ENCODE results near the gene FSD1. TPM values are rescaled to one million over a fixed set of nuclear protein-coding genes. Genes with fewer than 3 reads are reported as not detected.

FSD1 gene
- total RNA-seq: 12.9 and 19.2 TPM in 2 replicates

GRCh38 chr19:4304538-4305256 lies at the start of gene FSD1:
Gene FSD1, plus strand, starts transcription at chr19:4304598. Its CDS starts 149 bp downstream, at chr19:4304747.

GRCh38 chr19:4278419-4279266 lies 25.8 kb upstream of the FSD1 start, which contains the start of gene SHD:
Gene SHD, plus strand, starts transcription at chr19:4279266. Its CDS starts 798 bp downstream, at chr19:4280064.

DNA sequence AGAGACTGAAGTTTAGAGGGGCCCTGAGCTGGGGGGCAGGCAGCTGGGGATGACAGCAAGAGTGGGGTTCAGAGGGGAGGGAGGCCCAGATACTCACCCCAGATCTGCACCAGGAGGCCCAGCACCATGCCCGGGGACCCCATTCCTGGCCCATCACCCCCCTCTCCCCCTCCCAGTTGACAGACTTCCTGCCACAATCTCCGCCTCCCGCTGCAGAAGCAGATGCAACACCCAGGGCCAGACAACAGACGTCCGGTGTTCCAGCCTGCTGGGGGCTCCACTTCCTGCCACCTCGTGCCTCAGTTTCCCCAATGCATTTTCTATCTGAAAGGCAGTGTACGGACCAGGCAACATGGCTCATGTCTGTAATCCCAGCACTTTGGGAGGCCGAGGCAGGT lies 2.2 kb upstream of the FSD1 start, which contains the start of gene TMIGD2:
TSS of gene TMIGD2 (minus strand) at position 147 of the 398 bp plus-strand sequence. CDS start at position 143, 4 bp downstream.

DNA sequence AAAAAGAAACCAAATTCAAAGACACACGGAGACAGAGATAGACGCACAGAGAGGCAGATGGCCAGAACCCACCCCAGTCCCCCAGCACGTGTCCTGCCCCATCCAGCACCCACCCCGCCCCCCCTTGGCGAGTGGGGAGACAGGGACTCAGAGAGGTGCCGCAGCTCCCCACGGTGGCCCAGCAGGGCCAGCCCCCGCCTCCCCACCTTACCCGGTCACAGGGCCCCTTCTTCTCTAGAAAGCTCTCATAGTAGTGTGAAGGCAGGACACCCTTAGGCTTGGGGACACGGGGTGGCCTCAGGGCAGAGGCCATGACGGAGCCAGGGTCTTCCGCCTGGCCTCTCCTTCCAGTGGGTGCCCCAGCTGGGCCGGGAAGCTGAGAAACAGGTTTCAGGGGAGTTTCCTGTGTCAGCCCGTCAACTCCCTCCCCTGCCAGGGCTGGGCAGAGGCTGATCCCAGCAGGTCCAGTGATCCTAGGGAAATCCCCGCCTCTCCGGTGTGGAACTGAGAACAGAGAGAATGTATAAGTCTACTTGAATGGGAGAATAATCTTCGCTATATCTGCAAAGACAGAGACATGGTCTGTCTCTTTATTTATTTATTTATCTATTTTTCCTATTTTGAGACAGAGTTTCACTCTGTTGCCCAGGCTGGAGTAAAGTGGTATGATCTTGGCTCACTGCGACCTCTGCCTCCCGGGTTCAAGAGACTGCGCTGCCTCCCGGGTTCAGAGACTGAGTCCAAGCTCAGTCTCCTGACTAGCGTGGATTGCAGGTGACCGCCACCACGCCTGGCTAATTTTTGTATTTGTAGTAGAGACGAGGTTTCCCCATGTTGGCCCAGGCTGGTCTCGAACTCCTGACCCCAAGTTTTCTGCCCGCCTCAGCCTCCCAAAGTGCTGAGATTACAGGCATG lies 34.3 kb downstream of the FSD1 start, which contains the start of gene STAP2:
TSS of gene STAP2 (minus strand) at position 387 of the 915 bp plus-strand sequence. CDS start at position 313, 74 bp downstream.

GRCh38 chr19:4343370-4344307 lies 39.2 kb downstream of the FSD1 start, which contains the start of gene MPND:
Gene MPND, plus strand, starts transcription at chr19:4343562. Its CDS starts 32 bp downstream, at chr19:4343594.

Other genes starting within 250 kb of the FSD1 start
- gene ZBTB7A, start 237.7 kb upstream of the FSD1 start, total RNA-seq: 32.9 and 49.3 TPM in 2 replicates
- gene MAP2K2, start 180.5 kb upstream of the FSD1 start, total RNA-seq: 152 and 278 TPM in 2 replicates
- not detected in 2 replicates for gene CREB3L3, start 151.0 kb upstream of the FSD1 start, total RNA-seq
- gene SIRT6, start 122.0 kb upstream of the FSD1 start, total RNA-seq: 18.5 and 23.3 TPM in 2 replicates
- 1.0 and 5.0 TPM in 2 replicates for gene ANKRD24, start 121.9 kb upstream of the FSD1 start, total RNA-seq
- gene EBI3, start 75.1 kb upstream of the FSD1 start, total RNA-seq: 0.83 TPM in 1 of 2 replicates, not detected in the other
- 12.1 and 20.2 TPM in 2 replicates for gene YJU2, start 57.5 kb upstream of the FSD1 start, total RNA-seq
- not detected in 2 replicates for gene SHD, start 25.3 kb upstream of the FSD1 start, total RNA-seq
- gene TMIGD2, start 2.2 kb upstream of the FSD1 start, total RNA-seq: not detected in 2 replicates
- gene STAP2, start 34.2 kb downstream of the FSD1 start, total RNA-seq: 5.1 and 5.5 TPM in 2 replicates
- 4.5 and 7.6 TPM in 2 replicates for gene MPND, start 39.0 kb downstream of the FSD1 start, total RNA-seq
- gene SH3GL1, start 95.9 kb downstream of the FSD1 start, total RNA-seq: 50.9 and 51.3 TPM in 2 replicates
- 7.9 and 10.9 TPM in 2 replicates for gene CHAF1A, start 98.0 kb downstream of the FSD1 start, total RNA-seq
- 91.8 and 131 TPM in 2 replicates for gene UBXN6, start 153.2 kb downstream of the FSD1 start, total RNA-seq
- 64.4 and 64.8 TPM in 2 replicates for gene HDGFL2, start 167.7 kb downstream of the FSD1 start, total RNA-seq
- 0.73 and 8.9 TPM in 2 replicates for gene PLIN4, start 213.9 kb downstream of the FSD1 start, total RNA-seq
- gene PLIN5, start 230.6 kb downstream of the FSD1 start, total RNA-seq: not detected in 2 replicates
- gene LRG1, start 235.4 kb downstream of the FSD1 start, total RNA-seq: not detected in 2 replicates